GM23338 (cell line): ENCODE measurements around the gene COL24A1. TPM values are rescaled to one million over a fixed set of nuclear protein-coding genes. Genes with fewer than 3 reads are reported as not detected.

Experiments
- ATAC-seq: fragments of 200-7000 bp; cut with Tn5 transposase; 3 replicates; pipeline ENCODE4 v1.9.1; 2020
- DNase-seq: peaks from one replicate; pipeline ENCODE4 v3.0.0-alpha.2; 2015; ENCODE audit warnings: low spot score
- H2AFZ ChIP-seq: fragments of 200-600 bp; sonication (generic); 2 replicates; pipeline ENCODE4 v1.8.0; 2016; ENCODE audit warnings: antibody characterized with exemption, mild to moderate bottlenecking, moderate library complexity
- H3F3A ChIP-seq: fragments of 200-600 bp; sonication (generic); replicated peaks from 2 replicates; pipeline ENCODE4 v1.8.0; 2017; ENCODE audit warnings: antibody characterized with exemption, mixed run types, low read depth
- H3K27ac ChIP-seq: fragments of 200-600 bp; sonication (generic); 2 replicates; pipeline ENCODE4 v1.6.1; 2016; ENCODE audit warnings: low read depth
- H3K27me3 ChIP-seq: fragments of 200-600 bp; sonication (generic); 2 replicates; pipeline ENCODE4 v1.8.0; 2016; ENCODE audit warnings: mild to moderate bottlenecking, mixed run types, moderate library complexity; ENCODE audit not compliant: insufficient read depth
- H3K36me3 ChIP-seq: fragments of 200-600 bp; sonication (generic); 2 replicates; pipeline ENCODE4 v1.8.0; 2016; ENCODE audit warnings: mild to moderate bottlenecking; ENCODE audit not compliant: insufficient read depth
- H3K4me1 ChIP-seq: fragments of 200-600 bp; sonication (generic); 2 replicates; pipeline ENCODE4 v1.8.0; 2016; ENCODE audit warnings: mild to moderate bottlenecking, moderate library complexity; ENCODE audit not compliant: insufficient read depth
- H3K4me2 ChIP-seq: fragments of 200-600 bp; sonication (generic); 2 replicates; pipeline ENCODE4 v1.7.1; 2017; ENCODE audit warnings: mixed run types
- H3K4me3 ChIP-seq: fragments of 200-600 bp; sonication (generic); 2 replicates; pipeline ENCODE4 v1.6.1; 2016; ENCODE audit warnings: mixed run types
- H3K79me2 ChIP-seq: fragments of 200-600 bp; sonication (generic); replicated peaks from 2 replicates; pipeline ENCODE4 v1.8.0; 2017; ENCODE audit warnings: mild to moderate bottlenecking; ENCODE audit not compliant: insufficient read depth
- H3K9me2 ChIP-seq: fragments of 200-600 bp; sonication (generic); 2 replicates; pipeline ENCODE4 v1.8.0; 2017; ENCODE audit not compliant: insufficient read depth
- H4K20me1 ChIP-seq: fragments of 200-600 bp; sonication (generic); replicated peaks from 2 replicates; pipeline ENCODE4 v1.8.0; 2017; ENCODE audit warnings: mild to moderate bottlenecking; ENCODE audit not compliant: insufficient read depth
- H3K27ac Mint-ChIP-seq: 2 replicates; pipeline ENCODE4 v1.8.0; 2020; ENCODE audit warnings: inconsistent platforms, mild to moderate bottlenecking, moderate library complexity, mixed read lengths
- H3K27me3 Mint-ChIP-seq: 3 replicates; pipeline ENCODE4 v1.8.0; 2022; ENCODE audit warnings: low read depth, mild to moderate bottlenecking, moderate library complexity, mixed read lengths, inconsistent platforms; ENCODE audit not compliant: insufficient read depth, poor library complexity
- H3K36me3 Mint-ChIP-seq: 3 replicates; pipeline ENCODE4 v1.8.0; 2021; ENCODE audit warnings: low read depth, mild to moderate bottlenecking, inconsistent platforms, moderate library complexity, mixed read lengths
- H3K4me1 Mint-ChIP-seq: 3 replicates; pipeline ENCODE4 v1.8.0; 2020; ENCODE audit warnings: mild to moderate bottlenecking, inconsistent platforms, mixed read lengths
- H3K4me3 Mint-ChIP-seq: 3 replicates; pipeline ENCODE4 v1.8.0; 2021; ENCODE audit warnings: moderate library complexity, mild to moderate bottlenecking, inconsistent platforms, mixed read lengths
- H3K9me3 Mint-ChIP-seq: 3 replicates; pipeline ENCODE4 v1.8.0; 2020; ENCODE audit warnings: moderate library complexity, mild to moderate bottlenecking, inconsistent platforms, mixed read lengths
- CREB1 ChIP-seq: fragments of 250-450 bp; sonication (Bioruptor Pico); IDR thresholded peaks from 2 replicates; pipeline ENCODE4 v1.5.0; 2020; ENCODE audit warnings: low read depth, mild to moderate bottlenecking, moderate library complexity
- ETS1 ChIP-seq: IDR thresholded peaks from 2 replicates; pipeline ENCODE4 v1.6.1; 2016; ENCODE audit warnings: antibody characterized with exemption
- JUNB ChIP-seq: IDR thresholded peaks from one replicate; pipeline ENCODE4 v1.6.1; 2016; ENCODE audit warnings: antibody characterized with exemption; ENCODE audit not compliant: unreplicated experiment
- NANOG ChIP-seq: IDR thresholded peaks from 2 replicates; pipeline ENCODE4 v1.6.1; 2016; ENCODE audit warnings: antibody characterized with exemption, borderline replicate concordance
- POLR2AphosphoS5 ChIP-seq: IDR thresholded peaks from 2 replicates; pipeline ENCODE4 v1.6.1; 2016; ENCODE audit warnings: antibody characterized with exemption, low read depth
- ZNF114 ChIP-seq: fragments of 250-450 bp; sonication (Bioruptor Pico); IDR thresholded peaks from 2 replicates; pipeline ENCODE4 v1.5.0; 2020; ENCODE audit warnings: mild to moderate bottlenecking, moderate library complexity
- polyA plus RNA-seq: library from polyadenylated mRNA; unstranded; fragments of >200 nt; fragmentation: Nextera tagmentation; extraction: Ambion mirVana; gene quantifications from 2 replicates; pipeline ENCODE4 v1.2.1, GENCODE V29; 2016
- total RNA-seq: library from RNA; depleted of rRNA; stranded (reverse); fragments of >200 nt; shearing (Covaris generic); gene quantifications from 2 replicates; pipeline ENCODE4 v1.2.3, GENCODE V29; 2014
- TF ChIP-seq, protein P1 (sequence below): fragments of 250-450 bp; sonication (Bioruptor Pico); IDR thresholded peaks from 2 replicates; pipeline ENCODE4 v1.5.0; 2020; ENCODE audit warnings: mild to moderate bottlenecking, moderate library complexity

COL24A1 gene
- total and polyA plus RNA-seq, 2 experiments from 2014 or later, result 1.2 to 2.1 TPM

- TF ChIP-seq, protein P1, sequence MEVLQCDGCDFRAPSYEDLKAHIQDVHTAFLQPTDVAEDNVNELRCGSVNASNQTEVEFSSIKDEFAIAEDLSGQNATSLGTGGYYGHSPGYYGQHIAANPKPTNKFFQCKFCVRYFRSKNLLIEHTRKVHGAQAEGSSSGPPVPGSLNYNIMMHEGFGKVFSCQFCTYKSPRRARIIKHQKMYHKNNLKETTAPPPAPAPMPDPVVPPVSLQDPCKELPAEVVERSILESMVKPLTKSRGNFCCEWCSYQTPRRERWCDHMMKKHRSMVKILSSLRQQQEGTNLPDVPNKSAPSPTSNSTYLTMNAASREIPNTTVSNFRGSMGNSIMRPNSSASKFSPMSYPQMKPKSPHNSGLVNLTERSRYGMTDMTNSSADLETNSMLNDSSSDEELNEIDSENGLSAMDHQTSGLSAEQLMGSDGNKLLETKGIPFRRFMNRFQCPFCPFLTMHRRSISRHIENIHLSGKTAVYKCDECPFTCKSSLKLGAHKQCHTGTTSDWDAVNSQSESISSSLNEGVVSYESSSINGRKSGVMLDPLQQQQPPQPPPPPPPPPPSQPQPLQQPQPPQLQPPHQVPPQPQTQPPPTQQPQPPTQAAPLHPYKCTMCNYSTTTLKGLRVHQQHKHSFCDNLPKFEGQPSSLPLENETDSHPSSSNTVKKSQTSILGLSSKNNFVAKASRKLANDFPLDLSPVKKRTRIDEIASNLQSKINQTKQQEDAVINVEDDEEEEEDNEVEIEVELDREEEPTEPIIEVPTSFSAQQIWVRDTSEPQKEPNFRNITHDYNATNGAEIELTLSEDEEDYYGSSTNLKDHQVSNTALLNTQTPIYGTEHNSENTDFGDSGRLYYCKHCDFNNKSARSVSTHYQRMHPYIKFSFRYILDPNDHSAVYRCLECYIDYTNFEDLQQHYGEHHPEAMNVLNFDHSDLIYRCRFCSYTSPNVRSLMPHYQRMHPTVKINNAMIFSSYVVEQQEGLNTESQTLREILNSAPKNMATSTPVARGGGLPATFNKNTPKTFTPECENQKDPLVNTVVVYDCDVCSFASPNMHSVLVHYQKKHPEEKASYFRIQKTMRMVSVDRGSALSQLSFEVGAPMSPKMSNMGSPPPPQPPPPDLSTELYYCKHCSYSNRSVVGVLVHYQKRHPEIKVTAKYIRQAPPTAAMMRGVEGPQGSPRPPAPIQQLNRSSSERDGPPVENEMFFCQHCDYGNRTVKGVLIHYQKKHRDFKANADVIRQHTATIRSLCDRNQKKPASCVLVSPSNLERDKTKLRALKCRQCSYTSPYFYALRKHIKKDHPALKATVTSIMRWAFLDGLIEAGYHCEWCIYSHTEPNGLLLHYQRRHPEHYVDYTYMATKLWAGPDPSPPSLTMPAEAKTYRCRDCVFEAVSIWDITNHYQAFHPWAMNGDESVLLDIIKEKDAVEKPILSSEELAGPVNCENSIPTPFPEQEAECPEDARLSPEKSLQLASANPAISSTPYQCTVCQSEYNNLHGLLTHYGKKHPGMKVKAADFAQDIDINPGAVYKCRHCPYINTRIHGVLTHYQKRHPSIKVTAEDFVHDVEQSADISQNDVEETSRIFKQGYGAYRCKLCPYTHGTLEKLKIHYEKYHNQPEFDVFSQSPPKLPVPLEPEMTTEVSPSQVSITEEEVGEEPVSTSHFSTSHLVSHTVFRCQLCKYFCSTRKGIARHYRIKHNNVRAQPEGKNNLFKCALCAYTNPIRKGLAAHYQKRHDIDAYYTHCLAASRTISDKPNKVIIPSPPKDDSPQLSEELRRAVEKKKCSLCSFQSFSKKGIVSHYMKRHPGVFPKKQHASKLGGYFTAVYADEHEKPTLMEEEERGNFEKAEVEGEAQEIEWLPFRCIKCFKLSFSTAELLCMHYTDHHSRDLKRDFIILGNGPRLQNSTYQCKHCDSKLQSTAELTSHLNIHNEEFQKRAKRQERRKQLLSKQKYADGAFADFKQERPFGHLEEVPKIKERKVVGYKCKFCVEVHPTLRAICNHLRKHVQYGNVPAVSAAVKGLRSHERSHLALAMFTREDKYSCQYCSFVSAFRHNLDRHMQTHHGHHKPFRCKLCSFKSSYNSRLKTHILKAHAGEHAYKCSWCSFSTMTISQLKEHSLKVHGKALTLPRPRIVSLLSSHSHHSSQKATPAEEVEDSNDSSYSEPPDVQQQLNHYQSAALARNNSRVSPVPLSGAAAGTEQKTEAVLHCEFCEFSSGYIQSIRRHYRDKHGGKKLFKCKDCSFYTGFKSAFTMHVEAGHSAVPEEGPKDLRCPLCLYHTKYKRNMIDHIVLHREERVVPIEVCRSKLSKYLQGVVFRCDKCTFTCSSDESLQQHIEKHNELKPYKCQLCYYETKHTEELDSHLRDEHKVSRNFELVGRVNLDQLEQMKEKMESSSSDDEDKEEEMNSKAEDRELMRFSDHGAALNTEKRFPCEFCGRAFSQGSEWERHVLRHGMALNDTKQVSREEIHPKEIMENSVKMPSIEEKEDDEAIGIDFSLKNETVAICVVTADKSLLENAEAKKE (CRISPR knock-in tag), result no peak
- TF ChIP-seq POLR2AphosphoS5 (no peak), NANOG (no peak)
These were observed 34.3 kb upstream of the COL24A1 start (continued) for GRCh38 chr1:86190873-86191272.

GRCh38 chr1:86184426-86184825 is 27.9 kb upstream of the COL24A1 start:
- no peak overlapping the region for H3K27ac ChIP-seq
- H3K9me2 ChIP-seq, result 0 out of 2 replicates have a peak, but pooled peaks cover 4% of the 10 kb centered on the region
- no peak for TF ChIP-seq POLR2AphosphoS5
- TF ChIP-seq, protein P1 (CRISPR knock-in tag), result no peak
- no peak for TF ChIP-seq JUNB
- TF ChIP-seq NANOG, result no peak
- no peak for TF ChIP-seq ETS1
- TF ChIP-seq CREB1 (CRISPR knock-in tag), result no peak
- TF ChIP-seq ZNF114 (CRISPR knock-in tag), result no peak
- H3K79me2 ChIP-seq, result no peaks in the 10 kb centered on the region
- no peak overlapping the region for H3K27ac Mint-ChIP-seq
- H3K27me3 Mint-ChIP-seq, result peaks cover 4% of the 10 kb centered on the region
- no peaks in the 10 kb centered on the region for H3F3A ChIP-seq
- H3K9me3 Mint-ChIP-seq, result peaks cover 2% of the 10 kb centered on the region; the same call in 2 of the 3 replicates
- H3K36me3 ChIP-seq, result no peaks in the 10 kb centered on the region
- H3K27me3 ChIP-seq, result no peaks in the 10 kb centered on the region
- H4K20me1 ChIP-seq, result no peaks in the 10 kb centered on the region
- H3K4me2 ChIP-seq, result no peak overlapping the region
- H3K4me3 ChIP-seq, result no peak overlapping the region
- H2AFZ ChIP-seq, result no peak overlapping the region
- DNase-seq, result no peak
- H3K4me1 Mint-ChIP-seq, result no peaks in the 10 kb centered on the region
- no peak for ATAC-seq
- H3K36me3 Mint-ChIP-seq, result no peaks in the 10 kb centered on the region
- H3K4me3 Mint-ChIP-seq, result no peak overlapping the region
- no peaks in the 10 kb centered on the region for H3K4me1 ChIP-seq
